Measurements from ENCODE around the gene MYORG. TPM values are rescaled to one million over a fixed set of nuclear protein-coding genes. Genes with fewer than 3 reads are reported as not detected.

Gene MYORG
- total and polyA plus RNA-seq, 12 donors, result 1.1 to 33.8 (median 14.5) TPM

GRCh38 chr9:34399729-34400128 is 23.0 kb upstream of the MYORG start:
- no peaks in the 10 kb centered on the region for H3K27me3 ChIP-seq
- peaks cover 0 to 42% of the 10 kb centered on the region in 2 donors for H3K36me3 ChIP-seq (replicated peaks in 1 of 2)
- no peaks in the 10 kb centered on the region for H3K9me3 ChIP-seq (replicated peaks in 1 of 3)
- H3K4me1 ChIP-seq (replicated peaks in 1 of 2), result no peaks in the 10 kb centered on the region
- no peak overlapping the region for H3K4me3 ChIP-seq
- H3K27ac ChIP-seq, result no peak overlapping the region
- intact Hi-C loops (cut with DNase I), result loop anchor here (5.0 kb wide), 2 partner anchors 103 to 193 kb away; no protein-coding TSS in a partner anchor
- WGBS, 4 donors, result 82 to 94% (median 91%) methylated on average over 4 of the region's 4 CpGs
- DNase-seq, result no peak
- no peak for TF ChIP-seq CTCF (IDR thresholded peaks at IDR 0.05)
- TF ChIP-seq POLR2A (IDR thresholded peaks at IDR 0.05), result no peak

- no peak for TF ChIP-seq POLR2A (IDR thresholded peaks at IDR 0.05)
- no peak for TF ChIP-seq CTCF (IDR thresholded peaks at IDR 0.05)
- DNase-seq, result no peak
- Histone ChIP-seq H3K27ac (no peak overlapping the region), H3K27me3 (no peaks in the 10 kb centered on the region), H3K9me3 (replicated peaks in 1 of 3) (no peaks in the 10 kb centered on the region), H3K4me1 (replicated peaks in 1 of 2) (no peaks in the 10 kb centered on the region), H3K4me3 (no peak overlapping the region), H3K36me3 (replicated peaks in 1 of 2) (peaks cover 0 to 42% of the 10 kb centered on the region in 2 donors)
- WGBS, 4 donors, result 100% methylated on average over 1 of the region's 1 CpG
- intact Hi-C loops (cut with DNase I), result no loop called here
Observed at GRCh38 chr9:34398875-34399274, 22.2 kb upstream of the MYORG start.

- DNase-seq, result peak in 1 of 7 donors; percentile 42
- WGBS, 4 donors, result 76 to 85% (median 79%) methylated on average over 7 of the region's 7 CpGs
- intact Hi-C loops (cut with DNase I), result no loop called here
Observed at GRCh38 chr9:34396276-34397214, 19.8 kb upstream of the MYORG start.

More at GRCh38 chr9:34396276-34397214, 19.8 kb upstream of the MYORG start:
- Histone ChIP-seq H3K36me3 (replicated peaks in 1 of 2) (peaks cover 0 to 27% of the 10 kb centered on the region in 2 donors), H3K9me3 (replicated peaks in 1 of 3) (no peaks in the 10 kb centered on the region), H3K4me3 (no peak overlapping the region), H3K27ac (no peak overlapping the region), H3K4me1 (replicated peaks in 1 of 2) (no peaks in the 10 kb centered on the region), H3K27me3 (no peaks in the 10 kb centered on the region)
- TF ChIP-seq CTCF (IDR thresholded peaks at IDR 0.05) (no peak), POLR2A (IDR thresholded peaks at IDR 0.05) (no peak)
